ENCODE data around the gene FFAR2.

FFAR2 gene

DNA sequence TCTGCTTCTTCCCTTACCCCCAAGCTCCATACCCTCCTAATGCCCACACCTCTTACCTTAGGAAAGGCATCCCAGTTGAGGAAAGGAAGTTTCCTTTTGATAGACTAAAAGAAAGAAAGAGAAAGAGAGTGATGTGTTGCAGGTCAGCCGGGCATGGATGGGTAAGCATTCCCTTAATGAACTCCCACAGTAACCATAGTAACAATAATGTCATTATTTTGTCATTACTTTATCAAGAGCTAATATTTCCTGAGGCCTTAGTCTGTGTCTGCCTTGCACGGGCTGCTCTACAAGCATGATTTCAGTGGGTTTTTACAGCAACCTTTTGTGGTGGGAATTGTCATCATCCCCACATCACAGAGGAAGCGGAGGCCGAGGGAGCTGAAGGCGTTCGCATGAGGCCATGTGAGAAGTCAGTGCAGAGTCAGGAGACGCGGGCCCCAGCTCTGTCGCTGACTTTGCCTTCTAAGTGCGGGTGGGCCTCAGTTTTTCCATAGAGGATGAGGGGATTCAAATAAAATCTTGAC is 39.7 kb downstream of the FFAR2 start:
- no peak for DNase-seq (ENCODE audit: low spot score)

DNA sequence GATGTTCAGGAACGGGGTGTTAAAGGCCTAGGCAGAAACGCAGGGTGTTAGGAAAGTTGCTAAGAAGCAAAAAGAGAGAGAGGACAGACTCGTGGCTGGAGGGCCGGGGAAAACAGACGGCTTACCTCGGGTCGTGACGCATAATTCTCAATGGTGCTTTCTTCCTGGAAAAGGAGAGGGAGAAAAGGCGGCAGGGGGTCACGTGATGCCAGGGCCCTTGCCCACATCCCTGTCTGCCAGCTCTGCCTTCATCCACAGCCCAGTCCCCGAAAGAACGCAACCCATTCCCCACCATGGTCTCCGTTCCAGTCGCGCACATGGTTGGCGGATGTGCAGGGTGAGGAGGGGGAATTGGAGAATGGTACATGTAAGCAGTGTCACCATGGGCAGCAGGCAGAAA is 40.6 kb downstream of the FFAR2 start:
- DNase-seq (ENCODE audit: low spot score) = no peak

DNA sequence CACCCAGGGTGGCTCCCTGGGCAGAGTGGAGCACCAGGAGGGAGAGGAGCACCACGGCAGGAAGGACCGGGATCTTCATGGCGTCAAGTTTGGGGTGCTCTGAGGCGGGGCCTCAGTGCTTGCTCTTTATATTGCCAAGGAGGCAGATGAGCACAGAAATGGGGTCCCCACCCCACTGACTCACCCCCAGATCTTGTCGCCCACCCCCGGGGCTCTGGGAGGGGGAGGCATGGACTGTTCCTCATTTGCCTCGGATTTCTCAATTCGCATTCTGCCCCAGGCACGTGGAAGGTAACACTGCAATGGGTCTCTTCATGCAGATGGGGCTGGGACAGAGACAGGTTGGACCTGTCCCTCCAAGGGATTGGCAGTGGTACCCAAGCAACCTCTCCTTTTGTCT is 42.3 kb downstream of the FFAR2 start, which contains the start of gene KRTDAP:
Gene KRTDAP, minus strand, starts transcription at position 101 of the 400 bp plus-strand sequence. Its CDS starts 22 bp downstream, at position 79.
- DNase-seq (ENCODE audit: low spot score) = no peak

DNA sequence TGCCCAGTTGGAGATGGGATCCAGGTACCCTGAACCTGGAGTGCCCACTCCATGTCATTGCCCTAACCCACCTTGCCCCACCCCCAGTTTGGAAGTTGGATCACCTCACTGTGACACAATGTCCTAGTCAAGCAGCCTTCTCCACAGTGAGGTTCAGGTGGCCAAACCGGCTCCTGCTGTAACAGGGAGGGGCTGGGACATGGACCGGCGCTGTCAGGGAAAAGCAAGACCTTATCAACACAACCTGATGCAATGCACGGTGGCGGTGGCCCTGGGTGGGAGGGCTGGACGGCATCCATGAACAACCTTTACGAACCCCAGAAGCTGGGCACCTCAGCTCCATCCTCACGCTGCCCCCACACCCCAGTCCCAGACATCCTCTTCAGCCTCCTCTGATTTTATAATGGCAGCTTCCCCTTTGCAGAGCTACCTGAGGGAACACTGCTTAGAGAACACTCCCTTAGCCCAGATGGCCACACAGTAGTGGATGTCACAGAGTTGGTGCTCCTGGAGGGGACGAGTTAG is 43.8 kb downstream of the FFAR2 start:
- DNase-seq (ENCODE audit: low spot score) = no peak

DNA sequence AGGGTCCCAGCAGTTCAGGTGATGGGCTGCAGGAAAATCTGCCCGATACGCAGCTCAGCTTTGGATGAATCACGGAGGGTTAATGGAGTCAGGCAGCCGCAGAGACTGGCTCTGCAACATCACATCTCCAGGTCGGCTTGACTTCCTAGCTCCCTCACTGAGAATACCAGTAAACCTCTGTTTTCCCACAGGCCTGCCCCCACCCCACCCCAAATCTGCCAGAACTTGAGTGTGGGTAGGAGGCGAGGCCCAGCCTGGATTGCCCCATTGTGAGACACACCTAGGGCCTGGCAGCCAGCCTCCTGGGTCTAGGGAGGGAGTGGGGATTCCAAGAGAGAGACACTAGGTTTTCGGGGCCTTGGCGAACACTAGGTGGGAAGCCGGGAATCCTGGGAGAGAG is 45.9 kb downstream of the FFAR2 start:
- no peak for DNase-seq (ENCODE audit: low spot score)

DNA sequence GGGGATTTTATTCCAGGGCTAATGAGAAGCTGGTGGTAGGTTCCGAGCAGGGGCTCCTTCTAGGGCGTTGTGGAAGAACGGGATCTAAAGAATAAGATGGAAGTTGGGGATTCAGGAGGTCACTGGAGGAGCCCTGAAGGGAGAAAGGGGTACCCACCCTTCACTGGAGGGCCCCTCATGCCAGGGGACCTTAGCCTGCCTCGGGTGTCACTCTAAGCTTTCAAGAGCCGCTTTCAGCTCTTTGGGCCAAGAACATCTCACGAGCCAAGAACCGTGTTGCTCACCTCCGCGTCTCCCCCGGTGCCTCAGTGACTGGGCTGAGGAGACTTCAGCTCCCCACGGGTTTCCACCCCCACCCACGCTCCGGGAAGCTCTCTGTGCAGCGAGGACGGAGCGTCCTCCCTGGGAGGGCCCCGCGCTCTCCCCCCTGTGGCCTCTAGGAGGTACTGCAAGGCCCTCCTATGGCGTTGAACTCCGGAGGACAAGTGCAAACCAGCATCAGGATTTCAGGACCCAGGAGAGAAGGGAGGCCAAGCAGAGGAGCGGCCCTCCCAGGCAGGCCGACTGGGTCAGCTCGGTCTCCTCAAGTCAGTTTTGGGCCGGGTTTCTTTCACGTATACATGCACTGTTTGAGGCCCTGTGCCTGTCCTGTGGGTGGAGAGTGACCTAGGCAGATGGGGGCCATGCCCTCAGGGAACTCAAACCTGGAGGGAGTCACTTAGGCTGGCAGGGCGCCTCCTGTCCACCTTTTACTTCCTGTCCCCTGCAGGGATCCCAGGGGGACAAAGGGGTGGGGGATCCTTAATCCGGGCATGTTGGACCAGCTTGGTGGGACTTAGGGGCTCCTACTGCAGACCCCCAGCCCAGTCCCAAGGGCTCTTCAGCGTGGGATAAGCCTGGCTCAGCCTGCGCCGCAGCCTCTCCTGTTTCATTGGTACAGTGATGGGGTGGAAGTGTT is 47.3 kb downstream of the FFAR2 start:
- DNase-seq (ENCODE audit: low spot score) = peak; percentile 93

DNA sequence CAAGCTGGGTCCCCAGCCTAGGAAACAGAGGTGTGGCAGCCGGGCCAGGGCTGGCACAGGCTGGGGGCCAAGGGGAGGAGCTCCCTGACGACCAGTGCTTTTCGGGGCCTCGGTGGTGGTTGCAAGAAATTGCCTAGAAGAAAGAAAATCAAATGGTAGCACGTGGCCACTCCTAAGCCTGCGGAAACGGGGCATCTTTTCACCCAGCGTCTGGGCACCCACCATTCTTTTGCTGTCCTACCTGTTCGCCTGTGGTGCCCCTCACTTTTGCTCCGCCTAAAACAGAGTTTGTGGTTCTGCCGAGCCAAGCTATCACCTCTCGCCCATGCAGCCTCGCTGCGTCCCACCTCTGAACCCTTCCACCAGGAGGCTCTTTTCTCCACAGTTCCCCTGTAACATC is 49.3 kb downstream of the FFAR2 start:
- DNase-seq (ENCODE audit: low spot score) = no peak

DNA sequence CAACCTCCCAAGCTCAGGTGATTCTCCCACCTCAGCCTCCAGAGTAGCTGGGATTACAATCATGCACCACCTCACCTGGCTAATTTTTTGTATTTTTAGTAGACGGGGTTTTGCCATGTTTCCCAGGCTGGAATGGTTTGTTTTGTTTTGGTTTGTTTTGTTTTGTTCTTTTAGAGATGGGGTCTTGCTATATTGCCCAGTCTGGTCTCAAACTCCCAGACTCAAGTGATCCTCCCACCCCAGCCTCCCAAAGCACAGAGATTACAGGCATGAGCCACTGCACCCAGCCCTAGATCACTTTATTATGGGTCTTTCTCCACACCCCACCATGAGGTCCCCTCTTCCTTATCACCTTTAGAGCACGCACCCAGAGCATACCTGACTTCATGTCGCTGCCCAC is 50.2 kb downstream of the FFAR2 start:
- DNase-seq (ENCODE audit: low spot score) = no peak

DNA sequence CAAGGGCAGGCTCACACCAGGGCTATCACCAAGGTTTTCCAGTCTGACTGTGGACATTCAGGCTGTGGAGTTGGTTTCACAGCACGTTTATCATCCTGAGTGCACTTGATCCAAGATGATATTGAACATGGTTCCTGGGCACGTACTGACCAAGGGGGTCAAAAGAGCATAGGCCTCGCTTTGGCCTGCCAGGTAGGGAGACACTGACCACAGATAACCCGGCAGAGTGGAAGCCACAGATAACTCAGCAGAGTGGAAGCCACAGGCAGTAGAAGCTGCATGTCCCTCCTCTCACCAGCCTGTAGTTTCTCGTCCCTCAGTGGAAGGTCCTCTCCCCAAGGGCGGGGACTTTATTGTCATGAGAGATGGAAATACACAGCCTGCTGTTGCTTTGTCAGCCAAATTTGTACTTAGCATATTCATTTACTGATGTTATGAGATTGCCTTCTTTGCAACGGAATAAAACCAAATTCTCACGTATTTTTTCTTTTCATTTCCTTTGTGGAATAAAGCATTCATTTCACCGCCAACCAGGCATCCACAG is 51.0 kb downstream of the FFAR2 start:
- no peak for DNase-seq (ENCODE audit: low spot score)

DNA sequence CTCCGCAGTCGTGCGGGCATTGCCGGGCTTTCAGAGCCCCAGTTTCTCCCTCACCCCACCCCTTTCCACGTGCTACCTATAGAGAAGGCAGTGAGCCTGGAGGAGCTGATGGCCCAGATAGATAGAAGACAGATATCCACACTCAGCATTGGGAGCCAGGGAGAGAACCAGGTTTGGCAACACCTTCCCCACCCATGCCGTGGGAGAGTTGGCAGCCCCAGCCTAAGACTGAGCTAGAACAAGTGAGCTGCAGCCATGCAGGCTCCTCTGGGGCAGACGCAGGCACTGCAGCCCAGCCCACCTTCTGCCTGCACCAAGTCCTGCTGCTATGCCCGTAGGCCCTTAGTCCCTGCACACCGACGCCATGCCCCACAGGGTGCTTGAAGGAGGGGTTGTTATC is 52.6 kb downstream of the FFAR2 start:
- DNase-seq (ENCODE audit: low spot score) = no peak

Measured in HuH-7 (cell line).